ENCODE data around the gene ZNF33A.

Gene ZNF33A

DNA sequence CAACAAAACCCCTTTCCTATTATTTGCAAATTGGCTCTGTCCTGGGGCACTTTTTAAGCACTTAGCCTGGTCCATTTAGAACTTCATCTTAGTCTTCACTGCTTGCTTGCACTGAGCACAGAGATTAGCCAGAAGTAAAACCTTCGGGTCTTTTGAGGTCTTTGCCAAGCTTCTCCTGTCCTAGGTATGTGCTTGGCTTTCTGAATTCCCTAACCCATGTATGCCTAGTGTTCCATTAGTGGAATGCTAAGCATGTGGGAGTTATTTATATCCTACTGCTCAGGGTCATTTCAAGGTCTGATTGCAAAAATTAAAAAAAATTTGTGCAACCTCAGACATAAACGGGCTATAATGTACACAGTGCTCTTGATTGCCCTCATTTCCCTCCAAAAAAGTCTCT is 101.7 kb downstream of the ZNF33A start:
- H3K36me3 Mint-ChIP-seq (ENCODE audit: low read depth) = peaks cover 61% of the 10 kb centered on the region
- no peak overlapping the region for H3K27ac Mint-ChIP-seq
- no peak for DNase-seq
- peaks cover 5% of the 10 kb centered on the region for H3K27me3 Mint-ChIP-seq (ENCODE audit: low read depth, poor library complexity)
- no peaks in the 10 kb centered on the region for H3K4me1 Mint-ChIP-seq
- no peak overlapping the region for H3K4me3 Mint-ChIP-seq
- peaks cover 96% of the 10 kb centered on the region for H3K9me3 Mint-ChIP-seq
- TF ChIP-seq, protein P1, sequence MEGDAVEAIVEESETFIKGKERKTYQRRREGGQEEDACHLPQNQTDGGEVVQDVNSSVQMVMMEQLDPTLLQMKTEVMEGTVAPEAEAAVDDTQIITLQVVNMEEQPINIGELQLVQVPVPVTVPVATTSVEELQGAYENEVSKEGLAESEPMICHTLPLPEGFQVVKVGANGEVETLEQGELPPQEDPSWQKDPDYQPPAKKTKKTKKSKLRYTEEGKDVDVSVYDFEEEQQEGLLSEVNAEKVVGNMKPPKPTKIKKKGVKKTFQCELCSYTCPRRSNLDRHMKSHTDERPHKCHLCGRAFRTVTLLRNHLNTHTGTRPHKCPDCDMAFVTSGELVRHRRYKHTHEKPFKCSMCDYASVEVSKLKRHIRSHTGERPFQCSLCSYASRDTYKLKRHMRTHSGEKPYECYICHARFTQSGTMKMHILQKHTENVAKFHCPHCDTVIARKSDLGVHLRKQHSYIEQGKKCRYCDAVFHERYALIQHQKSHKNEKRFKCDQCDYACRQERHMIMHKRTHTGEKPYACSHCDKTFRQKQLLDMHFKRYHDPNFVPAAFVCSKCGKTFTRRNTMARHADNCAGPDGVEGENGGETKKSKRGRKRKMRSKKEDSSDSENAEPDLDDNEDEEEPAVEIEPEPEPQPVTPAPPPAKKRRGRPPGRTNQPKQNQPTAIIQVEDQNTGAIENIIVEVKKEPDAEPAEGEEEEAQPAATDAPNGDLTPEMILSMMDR (IDR thresholded peaks at IDR 0.05) = no peak
